ENCODE results near the gene PRKCB. TPM values are rescaled to one million over a fixed set of nuclear protein-coding genes. Genes with fewer than 3 reads are reported as not detected.

Gene PRKCB
- total and polyA plus RNA-seq, 2 experiments from 2014 or later: 3.7 to 16.4 TPM

- TF ChIP-seq, protein P1, sequence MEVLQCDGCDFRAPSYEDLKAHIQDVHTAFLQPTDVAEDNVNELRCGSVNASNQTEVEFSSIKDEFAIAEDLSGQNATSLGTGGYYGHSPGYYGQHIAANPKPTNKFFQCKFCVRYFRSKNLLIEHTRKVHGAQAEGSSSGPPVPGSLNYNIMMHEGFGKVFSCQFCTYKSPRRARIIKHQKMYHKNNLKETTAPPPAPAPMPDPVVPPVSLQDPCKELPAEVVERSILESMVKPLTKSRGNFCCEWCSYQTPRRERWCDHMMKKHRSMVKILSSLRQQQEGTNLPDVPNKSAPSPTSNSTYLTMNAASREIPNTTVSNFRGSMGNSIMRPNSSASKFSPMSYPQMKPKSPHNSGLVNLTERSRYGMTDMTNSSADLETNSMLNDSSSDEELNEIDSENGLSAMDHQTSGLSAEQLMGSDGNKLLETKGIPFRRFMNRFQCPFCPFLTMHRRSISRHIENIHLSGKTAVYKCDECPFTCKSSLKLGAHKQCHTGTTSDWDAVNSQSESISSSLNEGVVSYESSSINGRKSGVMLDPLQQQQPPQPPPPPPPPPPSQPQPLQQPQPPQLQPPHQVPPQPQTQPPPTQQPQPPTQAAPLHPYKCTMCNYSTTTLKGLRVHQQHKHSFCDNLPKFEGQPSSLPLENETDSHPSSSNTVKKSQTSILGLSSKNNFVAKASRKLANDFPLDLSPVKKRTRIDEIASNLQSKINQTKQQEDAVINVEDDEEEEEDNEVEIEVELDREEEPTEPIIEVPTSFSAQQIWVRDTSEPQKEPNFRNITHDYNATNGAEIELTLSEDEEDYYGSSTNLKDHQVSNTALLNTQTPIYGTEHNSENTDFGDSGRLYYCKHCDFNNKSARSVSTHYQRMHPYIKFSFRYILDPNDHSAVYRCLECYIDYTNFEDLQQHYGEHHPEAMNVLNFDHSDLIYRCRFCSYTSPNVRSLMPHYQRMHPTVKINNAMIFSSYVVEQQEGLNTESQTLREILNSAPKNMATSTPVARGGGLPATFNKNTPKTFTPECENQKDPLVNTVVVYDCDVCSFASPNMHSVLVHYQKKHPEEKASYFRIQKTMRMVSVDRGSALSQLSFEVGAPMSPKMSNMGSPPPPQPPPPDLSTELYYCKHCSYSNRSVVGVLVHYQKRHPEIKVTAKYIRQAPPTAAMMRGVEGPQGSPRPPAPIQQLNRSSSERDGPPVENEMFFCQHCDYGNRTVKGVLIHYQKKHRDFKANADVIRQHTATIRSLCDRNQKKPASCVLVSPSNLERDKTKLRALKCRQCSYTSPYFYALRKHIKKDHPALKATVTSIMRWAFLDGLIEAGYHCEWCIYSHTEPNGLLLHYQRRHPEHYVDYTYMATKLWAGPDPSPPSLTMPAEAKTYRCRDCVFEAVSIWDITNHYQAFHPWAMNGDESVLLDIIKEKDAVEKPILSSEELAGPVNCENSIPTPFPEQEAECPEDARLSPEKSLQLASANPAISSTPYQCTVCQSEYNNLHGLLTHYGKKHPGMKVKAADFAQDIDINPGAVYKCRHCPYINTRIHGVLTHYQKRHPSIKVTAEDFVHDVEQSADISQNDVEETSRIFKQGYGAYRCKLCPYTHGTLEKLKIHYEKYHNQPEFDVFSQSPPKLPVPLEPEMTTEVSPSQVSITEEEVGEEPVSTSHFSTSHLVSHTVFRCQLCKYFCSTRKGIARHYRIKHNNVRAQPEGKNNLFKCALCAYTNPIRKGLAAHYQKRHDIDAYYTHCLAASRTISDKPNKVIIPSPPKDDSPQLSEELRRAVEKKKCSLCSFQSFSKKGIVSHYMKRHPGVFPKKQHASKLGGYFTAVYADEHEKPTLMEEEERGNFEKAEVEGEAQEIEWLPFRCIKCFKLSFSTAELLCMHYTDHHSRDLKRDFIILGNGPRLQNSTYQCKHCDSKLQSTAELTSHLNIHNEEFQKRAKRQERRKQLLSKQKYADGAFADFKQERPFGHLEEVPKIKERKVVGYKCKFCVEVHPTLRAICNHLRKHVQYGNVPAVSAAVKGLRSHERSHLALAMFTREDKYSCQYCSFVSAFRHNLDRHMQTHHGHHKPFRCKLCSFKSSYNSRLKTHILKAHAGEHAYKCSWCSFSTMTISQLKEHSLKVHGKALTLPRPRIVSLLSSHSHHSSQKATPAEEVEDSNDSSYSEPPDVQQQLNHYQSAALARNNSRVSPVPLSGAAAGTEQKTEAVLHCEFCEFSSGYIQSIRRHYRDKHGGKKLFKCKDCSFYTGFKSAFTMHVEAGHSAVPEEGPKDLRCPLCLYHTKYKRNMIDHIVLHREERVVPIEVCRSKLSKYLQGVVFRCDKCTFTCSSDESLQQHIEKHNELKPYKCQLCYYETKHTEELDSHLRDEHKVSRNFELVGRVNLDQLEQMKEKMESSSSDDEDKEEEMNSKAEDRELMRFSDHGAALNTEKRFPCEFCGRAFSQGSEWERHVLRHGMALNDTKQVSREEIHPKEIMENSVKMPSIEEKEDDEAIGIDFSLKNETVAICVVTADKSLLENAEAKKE (CRISPR knock-in tag; IDR thresholded peaks at IDR 0.05): no peak
- TF ChIP-seq POLR2AphosphoS5 (IDR thresholded peaks at IDR 0.05; ENCODE audit: low read depth) (no peak), JUNB (IDR thresholded peaks at IDR 0.05; ENCODE audit: unreplicated experiment) (no peak)
Observed at GRCh38 chr16:24262816-24263215, 427.0 kb downstream of the PRKCB start (continued).

Small RNAs within 50 kb of the gene (microRNA-seq; reads per million reads assigned to microRNA genes)
- gene MIR1273H: not detected

Small RNAs within 50 kb of the gene (small RNA-seq; reads per million reads assigned to genes)
- not detected for gene MIR1273H (ENCODE audit: low replicate concordance)

Other genes starting within 250 kb of the PRKCB start
- gene NDUFAB1, start 239.7 kb upstream of the PRKCB start, total RNA-seq (2014; rRNA removed; shearing (Covaris generic)): 136 and 164 TPM in 2 replicates
- 449 and 477 TPM in 2 replicates for gene NDUFAB1, start 239.7 kb upstream of the PRKCB start, polyA plus RNA-seq (2016; fragmentation: Nextera tagmentation; extraction: Ambion mirVana)
- gene PALB2, start 194.7 kb upstream of the PRKCB start, total RNA-seq (2014; rRNA removed; shearing (Covaris generic)): 30.8 and 34.0 TPM in 2 replicates
- gene PALB2, start 194.7 kb upstream of the PRKCB start, polyA plus RNA-seq (2016; fragmentation: Nextera tagmentation; extraction: Ambion mirVana): 24.2 and 32.0 TPM in 2 replicates
- gene DCTN5, start 194.5 kb upstream of the PRKCB start, total RNA-seq (2014; rRNA removed; shearing (Covaris generic)): 31.6 and 69.6 TPM in 2 replicates
- 11.2 and 11.5 TPM in 2 replicates for gene DCTN5, start 194.5 kb upstream of the PRKCB start, polyA plus RNA-seq (2016; fragmentation: Nextera tagmentation; extraction: Ambion mirVana)
- 141 TPM in 2 replicates for gene PLK1, start 157.1 kb upstream of the PRKCB start, total RNA-seq (2014; rRNA removed; shearing (Covaris generic))
- gene PLK1, start 157.1 kb upstream of the PRKCB start, polyA plus RNA-seq (2016; fragmentation: Nextera tagmentation; extraction: Ambion mirVana): 66.0 and 69.0 TPM in 2 replicates
- 0.97 and 1.1 TPM in 2 replicates for gene ERN2, start 122.8 kb upstream of the PRKCB start, total RNA-seq (2014; rRNA removed; shearing (Covaris generic))
- 0.73 and 0.97 TPM in 2 replicates for gene ERN2, start 122.8 kb upstream of the PRKCB start, polyA plus RNA-seq (2016; fragmentation: Nextera tagmentation; extraction: Ambion mirVana)
- 3.3 and 3.7 TPM in 2 replicates for gene CHP2, start 81.0 kb upstream of the PRKCB start, total RNA-seq (2014; rRNA removed; shearing (Covaris generic))
- 2.3 and 2.4 TPM in 2 replicates for gene CHP2, start 81.0 kb upstream of the PRKCB start, polyA plus RNA-seq (2016; fragmentation: Nextera tagmentation; extraction: Ambion mirVana)